GM19035 (cell line): ENCODE measurements around the gene TTC39B.

Experiments used
- ATAC-seq: cut with Tn5 transposase; IDR thresholded peaks from one replicate; pipeline ENCODE4 v1.9.1; 2021; ENCODE audit not compliant: unreplicated experiment

The TTC39B gene

GRCh38 chr9:15137658-15138356 lies 169.2 kb downstream of the TTC39B start:
- ATAC-seq = no peak

GRCh38 chr9:15137089-15137488 lies 169.9 kb downstream of the TTC39B start:
- ATAC-seq = no peak

- no peak for ATAC-seq
Measured at GRCh38 chr9:15136646-15137045, 170.4 kb downstream of the TTC39B start.

- ATAC-seq = peak; percentile 87
Measured at GRCh38 chr9:15135164-15135792, 171.7 kb downstream of the TTC39B start.

- no peak for ATAC-seq
Measured at GRCh38 chr9:15133488-15133887, 173.5 kb downstream of the TTC39B start.

GRCh38 chr9:15132091-15132490 lies 174.9 kb downstream of the TTC39B start:
- ATAC-seq = no peak

- no peak for ATAC-seq
Measured at GRCh38 chr9:15131094-15131493, 175.9 kb downstream of the TTC39B start.

GRCh38 chr9:15127831-15128230 lies 179.2 kb downstream of the TTC39B start:
- no peak for ATAC-seq

GRCh38 chr9:15121630-15122029 lies 185.4 kb downstream of the TTC39B start:
- no peak for ATAC-seq

GRCh38 chr9:15116130-15116580 lies 190.9 kb downstream of the TTC39B start:
- ATAC-seq = no peak

- no peak for ATAC-seq
Measured at GRCh38 chr9:15115702-15116101, 191.3 kb downstream of the TTC39B start.

GRCh38 chr9:15115041-15115440 lies 192.0 kb downstream of the TTC39B start:
- no peak for ATAC-seq
